GM18498 (cell line): ENCODE results near the gene METTL14.
A peak's percentile ranks its signal among the peaks of the same experiment; 100 is the strongest.
"Not testable (repeated sequence)": the region's sequence is repeated elsewhere in the genome, so short reads cannot be mapped to it uniquely, and the experiment has no call there.

Source experiments
- ATAC-seq: cut with Tn5 transposase; IDR thresholded peaks from one replicate; pipeline ENCODE4 v1.9.1; 2021; ENCODE audit warnings: mild to moderate bottlenecking, moderate library complexity; ENCODE audit not compliant: unreplicated experiment

Gene METTL14

DNA sequence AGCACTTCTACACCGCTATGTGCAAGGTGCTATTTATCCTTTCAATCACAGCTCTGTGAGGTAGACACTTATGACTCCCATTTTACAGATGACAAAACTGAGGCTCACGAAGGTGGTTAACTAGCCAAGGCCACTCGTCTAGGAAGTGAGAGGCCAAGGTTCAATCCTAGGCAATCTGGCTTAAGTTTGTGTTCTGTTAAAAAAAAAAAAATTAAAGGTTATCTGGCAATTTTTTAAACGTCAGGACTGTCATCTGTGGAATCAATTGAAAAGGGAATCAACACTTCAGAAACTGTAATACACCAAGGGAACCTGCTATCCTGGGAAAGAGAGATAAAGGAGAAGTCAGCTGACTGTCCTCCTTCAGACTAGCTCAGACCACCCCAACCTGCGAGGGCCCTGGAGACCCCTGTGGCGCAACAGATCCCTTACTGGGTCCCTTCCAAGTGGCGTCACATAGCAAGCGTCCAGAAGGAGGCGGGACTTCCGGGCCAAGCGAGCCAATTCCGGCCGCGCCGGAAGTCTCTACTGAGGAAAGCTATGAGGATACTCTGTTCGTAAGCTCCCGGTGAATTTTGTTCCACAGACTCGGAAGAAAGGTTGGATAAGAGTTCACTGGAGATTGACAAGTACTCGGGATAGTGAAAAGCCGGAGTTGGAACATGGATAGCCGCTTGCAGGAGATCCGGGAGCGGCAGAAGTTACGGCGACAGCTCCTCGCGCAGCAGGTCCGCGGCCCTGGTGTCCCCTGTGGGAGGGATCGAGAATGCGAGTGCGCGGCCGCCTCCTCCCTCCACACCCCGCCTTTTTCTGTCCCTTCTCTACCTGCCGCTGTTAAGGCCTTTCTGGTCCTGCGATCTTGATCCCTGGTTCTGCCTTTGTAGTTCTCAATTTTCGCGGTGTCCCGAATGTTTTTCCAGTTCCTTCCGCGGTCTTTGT lies at the start of gene METTL14:
Gene METTL14 (plus strand): TSS at position 520 of the 939 bp plus-strand sequence. CDS start 143 bp downstream, at position 663.
- ATAC-seq = peak; percentile 99

DNA sequence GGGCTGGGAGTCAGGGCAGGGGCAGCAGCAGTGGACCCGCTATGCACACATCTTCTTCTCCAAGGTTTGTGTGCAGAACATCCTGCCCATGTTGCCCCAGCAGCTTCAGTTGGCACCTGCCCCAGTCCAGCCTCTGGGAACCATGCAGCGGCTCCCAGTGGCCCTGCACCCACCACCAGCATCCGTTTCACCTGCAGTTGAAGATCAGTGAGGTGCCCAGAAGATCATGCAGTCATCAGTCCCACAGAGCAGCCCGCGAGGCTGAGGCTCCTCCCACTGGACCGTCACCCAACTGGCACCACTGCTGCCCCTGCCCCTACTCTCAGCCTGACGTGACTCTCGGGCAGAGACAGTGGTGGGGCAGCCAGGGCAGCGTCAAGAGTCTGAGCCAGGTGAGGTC lies 49.1 kb upstream of the METTL14 start:
- not testable (repeated sequence) for ATAC-seq

DNA sequence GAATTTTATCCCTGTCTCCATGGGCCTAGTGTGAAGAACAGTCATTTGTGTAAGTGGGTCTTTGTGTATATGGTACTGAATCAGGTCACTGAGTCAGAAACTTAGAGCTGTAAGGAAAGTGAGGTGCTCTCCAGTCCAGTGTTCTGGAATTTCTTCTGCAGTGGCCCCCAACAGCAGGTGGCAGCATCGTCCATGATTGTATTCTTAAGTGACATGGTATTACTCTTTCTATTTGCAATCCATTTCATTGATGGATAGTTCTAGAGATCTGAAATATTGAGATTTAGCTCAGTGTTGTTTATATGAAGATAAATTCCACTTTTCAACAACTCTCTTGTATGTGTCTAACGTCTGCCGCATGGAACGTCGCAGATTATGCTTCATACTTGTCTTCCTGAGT lies 20.5 kb upstream of the METTL14 start:
- ATAC-seq = not testable (repeated sequence)

DNA sequence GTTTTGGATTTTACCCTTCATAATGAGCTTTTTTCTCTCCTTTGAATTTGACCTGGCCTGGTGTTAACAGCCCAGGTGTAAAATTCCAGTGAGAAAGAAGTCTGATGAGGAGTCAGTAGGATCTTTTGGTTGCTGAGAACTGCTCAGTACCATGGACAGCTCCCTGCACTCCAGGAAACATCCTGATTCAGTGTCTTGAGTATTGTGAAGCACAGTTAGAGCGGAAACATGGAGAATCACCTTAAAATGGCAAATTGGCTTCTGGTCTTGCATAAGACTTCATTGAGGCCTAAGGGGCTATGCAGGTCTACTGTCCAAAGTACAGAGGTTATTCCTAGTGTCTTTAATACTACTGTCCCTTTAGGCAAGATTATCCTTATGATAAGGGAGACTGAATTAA lies 16.0 kb upstream of the METTL14 start:
- not testable (repeated sequence) for ATAC-seq

DNA sequence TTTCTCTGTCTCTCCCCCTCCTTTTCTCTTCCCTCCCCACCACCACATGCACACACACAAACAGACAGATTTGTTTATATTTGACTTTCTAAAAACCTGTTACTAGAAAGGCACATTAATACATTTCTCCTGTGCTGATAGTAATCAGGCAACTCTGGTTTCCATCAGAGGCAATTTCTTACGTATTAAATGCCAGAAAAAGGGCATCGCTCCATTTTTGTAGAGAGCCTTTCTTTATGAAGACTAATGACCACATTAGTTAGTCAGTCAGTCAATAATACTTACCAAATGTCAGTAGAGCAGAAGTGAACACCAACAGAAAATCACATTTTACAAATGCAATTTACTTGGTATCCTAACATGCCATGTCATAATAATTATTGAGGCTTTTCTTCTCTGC lies 14.2 kb upstream of the METTL14 start:
- not testable (repeated sequence) for ATAC-seq

DNA sequence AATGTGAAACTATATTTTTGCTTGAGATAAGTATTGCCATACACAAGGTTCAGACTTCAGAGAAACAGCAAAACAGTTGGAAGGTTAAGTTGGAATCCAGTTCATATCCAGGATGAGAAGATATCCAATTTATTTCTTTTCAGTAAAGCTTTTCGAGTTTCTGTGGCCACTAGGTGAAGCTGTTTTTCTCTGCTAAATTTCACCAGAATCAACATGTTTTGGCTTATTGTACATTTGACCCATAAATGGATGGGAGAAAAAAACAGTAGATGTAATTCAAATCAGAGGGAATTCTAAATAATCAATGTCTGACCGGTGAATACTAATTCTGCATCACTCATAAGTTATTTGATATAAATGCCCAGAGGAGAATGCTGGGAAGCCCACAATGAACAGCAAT lies 9.1 kb upstream of the METTL14 start:
- ATAC-seq = no peak

DNA sequence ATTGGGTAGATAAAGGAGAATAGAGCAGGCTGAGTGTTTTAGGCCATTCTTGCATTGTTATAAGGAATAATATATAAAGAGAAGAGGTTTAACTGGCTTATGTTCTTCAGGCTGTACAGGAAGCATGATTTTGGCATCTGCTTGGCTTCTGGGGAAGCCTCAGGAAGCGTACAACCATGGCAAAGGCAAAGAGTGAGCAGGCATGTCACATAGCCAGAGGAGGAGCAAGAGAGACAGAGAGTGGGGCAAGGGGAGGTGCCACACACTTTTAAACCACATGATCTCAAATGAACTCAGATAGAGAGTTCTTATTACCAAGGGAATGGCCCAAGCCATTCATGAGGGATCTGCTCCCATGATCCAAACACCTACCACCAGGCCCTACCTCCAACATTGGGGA lies 4.4 kb upstream of the METTL14 start:
- no peak for ATAC-seq

DNA sequence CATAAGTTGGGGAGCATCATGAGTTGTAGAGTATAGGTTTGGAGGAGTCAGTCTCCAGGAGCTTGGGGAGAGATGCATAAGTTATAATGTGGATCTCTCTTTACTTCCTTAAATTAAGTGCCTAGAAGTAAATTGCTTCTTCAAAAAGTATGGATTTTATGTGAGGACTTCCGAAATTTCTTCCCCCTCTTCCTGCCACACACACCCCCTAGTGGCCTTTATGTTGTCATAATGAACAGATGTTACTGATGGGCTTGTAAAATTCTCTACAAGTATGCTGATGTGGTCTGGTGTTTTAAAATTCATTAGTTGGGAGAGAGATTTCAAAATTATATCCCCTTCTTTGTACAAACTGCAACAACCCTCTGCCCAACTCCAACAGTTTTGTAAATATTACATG lies 2.3 kb upstream of the METTL14 start:
- ATAC-seq = no peak

DNA sequence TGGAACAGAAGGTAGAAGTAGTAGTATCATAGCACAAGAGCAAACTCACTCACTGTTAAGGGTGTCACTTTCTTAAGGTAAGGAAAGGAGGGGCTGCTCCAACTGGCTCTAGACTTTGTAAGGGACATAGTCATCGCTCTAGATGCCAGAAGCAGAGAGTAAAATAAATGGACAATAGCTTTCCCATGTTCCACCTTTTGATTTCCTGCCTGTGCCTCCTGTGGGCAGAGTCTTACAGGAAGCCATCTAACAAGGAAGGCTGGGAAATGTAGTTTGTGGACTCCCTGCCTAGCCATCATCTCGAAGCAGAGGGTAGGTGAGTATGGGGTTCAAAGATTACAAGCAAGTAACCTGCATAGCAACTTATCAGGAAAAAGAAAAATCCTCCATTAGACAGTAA lies 1.7 kb upstream of the METTL14 start:
- no peak for ATAC-seq

DNA sequence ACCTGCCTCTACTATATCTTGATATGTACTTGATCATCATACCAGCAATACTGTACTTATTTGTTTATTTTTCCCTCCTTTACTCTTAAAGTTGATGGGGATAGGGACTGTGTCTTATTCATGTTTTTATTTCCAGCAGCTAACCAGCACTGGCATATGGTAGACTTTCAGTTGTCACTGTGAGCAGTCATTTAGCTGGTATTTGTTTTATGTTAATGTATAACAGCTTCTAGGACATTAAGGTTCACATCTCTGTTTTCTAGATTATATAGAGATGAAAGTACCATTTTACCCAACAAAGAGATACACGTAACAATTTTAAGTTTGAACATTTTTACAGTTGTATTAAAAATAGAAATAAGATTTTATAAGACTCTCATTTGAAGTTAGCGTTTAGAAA lies 17.9 kb downstream of the METTL14 start:
- no peak for ATAC-seq

DNA sequence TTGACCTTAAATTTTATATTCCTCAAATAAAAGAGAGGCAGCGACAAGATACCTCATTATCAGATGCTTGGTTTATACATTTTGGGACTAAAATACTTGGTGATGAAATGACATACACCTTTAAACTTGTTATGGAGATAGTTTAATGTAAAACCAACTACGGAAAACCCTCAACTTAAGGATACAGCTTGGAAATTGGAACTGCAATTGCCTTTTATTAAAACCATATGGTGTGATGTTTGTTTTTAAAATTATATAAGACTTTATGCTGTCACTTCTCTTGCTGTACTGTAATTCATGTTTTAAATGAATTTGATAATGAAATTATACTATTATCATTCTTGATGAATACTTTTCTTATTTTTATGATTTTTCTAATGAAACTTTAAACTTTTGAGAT lies 25.9 kb downstream of the METTL14 start:
- ATAC-seq = no peak

DNA sequence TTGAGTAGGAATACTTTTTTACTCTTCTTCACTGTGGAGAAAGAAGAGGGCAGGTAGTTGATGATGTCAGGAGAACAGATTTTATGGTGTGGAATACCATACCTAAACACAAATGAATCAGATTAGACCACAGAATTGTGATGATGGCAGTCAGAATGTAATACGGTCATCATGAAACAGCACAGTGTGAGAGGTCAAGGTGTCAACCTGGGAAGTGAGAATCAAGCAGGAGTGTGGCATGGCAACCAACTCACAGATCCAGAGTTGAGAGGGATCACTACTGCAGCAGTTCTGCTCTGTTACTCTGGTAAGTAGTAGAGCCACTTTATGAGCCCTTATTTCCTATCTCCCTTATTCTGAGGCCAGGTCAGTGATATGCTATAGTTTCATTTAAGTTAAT lies 27.7 kb downstream of the METTL14 start:
- no peak for ATAC-seq

DNA sequence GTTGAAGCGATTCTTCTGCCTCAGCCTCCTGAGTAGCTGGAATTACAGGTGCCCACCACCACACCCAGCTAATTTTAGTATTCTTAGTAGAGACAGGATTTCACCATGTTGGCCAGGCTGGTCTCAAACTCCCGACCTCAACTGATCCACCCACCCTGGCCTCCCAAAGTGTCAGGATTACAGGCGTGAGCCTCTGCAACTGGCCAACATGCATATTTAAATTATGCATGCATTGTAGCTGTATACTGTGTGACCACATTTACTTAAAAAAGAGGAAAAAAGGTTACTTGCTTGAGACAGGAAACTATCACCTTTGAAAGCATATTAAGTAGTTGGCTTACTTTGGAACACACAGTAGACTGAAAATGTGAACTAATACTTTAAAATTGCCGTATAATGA lies 29.5 kb downstream of the METTL14 start:
- no peak for ATAC-seq

DNA sequence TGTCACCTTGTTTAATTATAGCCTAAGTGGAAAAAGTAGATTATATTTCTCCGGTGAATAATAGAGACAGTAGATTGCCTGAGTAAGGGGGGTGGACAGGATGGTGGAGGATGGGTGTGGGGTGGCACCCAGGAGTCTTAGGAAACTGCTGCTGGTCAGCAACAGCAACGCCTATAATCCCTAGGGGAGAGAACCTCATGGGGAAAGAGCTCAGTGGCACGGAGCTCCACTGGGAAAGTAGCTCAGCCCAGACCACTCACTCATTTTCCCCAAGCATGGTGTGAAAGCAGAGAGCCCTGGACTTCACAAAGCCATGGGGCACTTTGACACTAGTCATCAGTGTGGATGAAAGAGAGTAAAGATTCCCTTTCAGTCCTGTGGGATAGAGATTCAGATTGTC lies 31.1 kb downstream of the METTL14 start:
- ATAC-seq = no peak

DNA sequence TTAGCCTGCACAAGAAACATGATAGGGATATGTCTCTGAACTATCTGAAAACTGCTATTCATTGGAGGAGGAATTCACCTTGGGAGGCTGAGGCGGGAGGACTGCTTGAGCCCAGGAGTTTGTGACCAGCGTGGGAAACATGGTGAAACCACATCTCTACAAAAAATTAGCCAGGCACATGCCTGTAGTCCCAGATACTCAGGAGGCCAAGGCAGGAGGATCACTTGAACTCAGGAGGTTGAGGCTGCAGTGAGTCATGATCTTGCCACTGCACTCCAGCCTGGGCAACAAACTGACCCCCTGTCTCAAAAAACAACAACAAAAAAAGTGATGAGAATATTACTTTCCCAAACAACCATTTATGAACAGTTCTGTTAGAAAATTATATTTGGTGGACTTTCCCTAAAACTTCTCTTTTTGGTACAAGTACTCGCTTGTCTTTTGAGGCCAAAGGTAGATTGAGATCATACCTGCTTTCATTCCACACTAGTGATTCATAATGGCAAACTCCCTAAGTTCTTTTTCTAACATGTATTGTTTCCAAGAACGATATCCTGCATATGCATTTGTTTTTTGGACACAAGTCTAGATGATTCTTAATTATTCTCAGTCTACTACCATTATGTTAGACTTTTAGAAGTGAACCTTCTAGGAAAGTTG lies 33.4 kb downstream of the METTL14 start:
- no peak for ATAC-seq

DNA sequence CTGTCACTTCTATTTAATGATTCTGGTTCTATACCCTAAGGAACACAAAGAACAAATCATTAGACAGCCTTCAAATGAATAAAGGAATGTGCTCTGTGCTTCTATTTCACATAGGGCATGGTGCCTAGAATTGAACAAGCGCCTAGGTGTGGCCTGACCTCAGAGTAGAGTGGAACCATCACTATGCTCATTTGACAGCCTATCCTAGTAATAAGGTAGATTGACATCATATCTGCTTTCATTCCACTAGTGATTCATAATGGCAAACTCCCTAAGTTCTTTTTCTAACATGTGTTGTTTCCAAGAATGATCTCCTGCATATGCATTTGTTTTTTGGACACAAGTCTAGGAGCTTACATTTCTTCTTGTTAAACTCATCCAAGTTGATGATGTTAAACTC lies 36.6 kb downstream of the METTL14 start:
- no peak for ATAC-seq

DNA sequence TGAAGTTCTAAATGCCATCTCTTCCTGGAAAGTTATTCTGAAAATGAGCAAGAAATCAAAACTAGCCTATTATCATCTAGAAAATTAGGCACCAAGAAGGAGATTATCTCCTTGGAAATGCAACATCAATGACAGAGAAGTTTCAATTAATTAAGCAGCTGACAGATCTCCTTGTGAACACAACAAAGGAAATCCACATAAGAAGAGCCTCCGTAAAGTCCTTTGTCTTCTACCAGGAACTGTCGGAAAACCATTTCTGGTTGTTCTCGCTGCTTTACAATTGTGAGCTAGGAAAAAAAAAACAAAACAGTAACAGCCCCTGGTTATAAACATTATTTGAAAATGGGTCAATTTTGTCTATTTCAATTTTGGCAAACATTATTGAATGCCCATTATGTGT lies 38.2 kb downstream of the METTL14 start:
- ATAC-seq = no peak

DNA sequence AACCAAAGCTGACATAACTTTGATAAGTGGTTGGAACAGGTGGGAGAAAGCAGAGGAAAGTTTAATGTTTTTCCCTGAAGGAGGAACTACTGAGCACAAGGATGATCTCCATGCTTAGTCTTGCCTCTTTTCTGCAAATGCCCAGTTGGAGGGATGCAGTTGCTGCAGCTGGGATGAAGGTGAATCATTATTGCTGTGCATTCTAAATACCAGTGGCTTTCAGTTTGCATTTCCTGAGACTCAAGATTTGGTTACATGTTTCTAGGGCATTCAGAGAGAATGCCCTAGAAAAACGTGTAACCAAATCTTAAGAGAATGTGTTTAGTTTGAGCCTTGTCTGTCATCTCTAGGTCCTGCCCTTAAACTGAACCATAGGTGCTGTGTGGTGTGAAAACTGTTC lies 42.2 kb downstream of the METTL14 start:
- ATAC-seq = no peak

DNA sequence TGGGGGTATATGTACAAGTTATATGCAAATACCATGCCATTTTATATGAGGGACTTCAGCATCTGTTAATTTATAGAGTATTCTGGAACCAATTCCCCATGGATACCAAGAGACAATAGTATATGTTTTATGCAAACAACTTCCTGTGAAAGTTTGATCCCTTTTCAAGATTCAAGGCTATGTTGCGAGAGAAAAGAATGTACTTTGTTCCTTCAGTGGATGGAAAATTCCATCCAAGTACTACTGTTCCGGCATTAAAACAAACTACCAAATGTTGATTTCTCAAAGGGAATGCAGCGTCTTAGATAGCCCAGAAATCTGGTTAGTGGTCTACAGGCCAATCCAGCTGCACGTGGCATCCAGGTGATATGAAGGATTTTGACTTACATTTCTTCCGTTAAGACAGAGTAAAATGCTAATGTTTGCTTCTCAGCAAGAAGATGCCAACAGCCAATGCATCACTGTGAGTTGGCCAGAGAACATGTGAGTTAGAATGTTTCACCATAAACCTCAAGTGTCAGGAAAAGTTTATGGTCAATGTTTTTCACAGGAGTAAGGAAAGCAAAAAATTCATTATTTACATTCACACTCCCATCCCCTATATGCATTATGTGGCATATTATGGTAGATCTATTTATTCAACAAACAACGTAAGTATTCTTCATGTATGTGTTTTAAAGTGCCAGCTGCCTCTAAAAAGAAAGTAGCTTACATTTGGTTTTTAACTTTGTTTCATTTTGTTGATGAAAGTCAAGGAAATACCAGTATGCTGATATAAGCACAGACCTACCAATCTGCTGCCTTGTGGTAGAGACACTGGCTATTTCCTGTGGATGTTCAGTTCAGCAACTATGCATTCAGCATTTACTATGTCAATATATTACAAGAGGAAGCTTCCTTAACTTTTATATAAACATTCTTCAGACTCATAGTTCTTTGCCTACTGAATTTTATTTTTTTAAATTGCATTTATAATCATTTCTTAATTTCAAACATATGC lies 44.4 kb downstream of the METTL14 start:
- no peak for ATAC-seq

DNA sequence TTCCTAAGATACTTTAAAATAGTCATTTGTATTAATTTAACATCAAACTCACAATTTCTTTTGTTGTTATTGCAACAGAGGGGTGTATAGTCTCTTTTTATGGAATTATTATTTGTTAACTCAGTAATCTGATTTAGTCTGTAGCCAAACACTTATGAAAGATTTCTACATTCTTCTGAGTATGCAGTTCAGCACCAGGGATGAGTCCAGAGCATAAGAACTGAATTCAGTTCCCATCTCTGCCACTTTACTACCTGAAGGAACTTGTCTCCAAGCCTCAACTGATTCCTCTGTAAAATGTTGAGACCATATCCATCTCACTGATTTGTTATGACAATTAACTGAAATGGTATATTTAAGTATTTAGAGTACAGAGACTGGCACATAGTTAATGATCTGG lies 45.5 kb downstream of the METTL14 start:
- ATAC-seq = no peak
